WTC11 (cell line): ENCODE results near the gene TYW1B.
"Not testable (repeated sequence)": the region's sequence is repeated elsewhere in the genome, so short reads cannot be mapped to it uniquely, and the experiment has no call there.

Source experiments
- TF ChIP-seq, protein P1 (sequence below): fragments of 200-600 bp; IDR thresholded peaks from 2 replicates; pipeline ENCODE4 v1.8.0; 2022; ENCODE audit warnings: antibody characterized with exemption
- TF ChIP-seq, protein P2 (sequence below): sonication (generic); formaldehyde crosslinking; IDR thresholded peaks from 2 replicates; pipeline ENCODE4 v1.8.0; 2022; ENCODE audit warnings: mild to moderate bottlenecking, missing genetic modification reagents

DNA sequence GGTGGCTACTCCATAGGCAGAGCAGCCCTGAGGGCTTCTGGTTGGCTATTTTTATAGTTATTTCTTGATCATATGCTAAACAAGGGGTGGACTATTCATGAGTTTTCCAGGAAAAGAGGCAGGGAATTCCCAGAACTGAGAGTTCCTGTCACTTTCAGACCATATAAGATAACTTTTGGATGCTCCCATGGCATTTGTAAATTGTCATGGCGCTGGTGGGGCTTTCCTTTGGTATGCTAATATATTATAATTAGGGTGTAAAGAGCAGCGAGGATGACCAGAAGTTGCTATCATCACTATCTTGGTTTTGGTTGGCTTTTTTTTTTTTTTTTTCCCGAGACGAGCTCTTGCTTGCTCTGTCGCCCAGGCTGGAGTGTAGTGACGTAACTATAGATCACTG, 272.8 kb downstream of the TYW1B start:
- TF ChIP-seq, protein P1, sequence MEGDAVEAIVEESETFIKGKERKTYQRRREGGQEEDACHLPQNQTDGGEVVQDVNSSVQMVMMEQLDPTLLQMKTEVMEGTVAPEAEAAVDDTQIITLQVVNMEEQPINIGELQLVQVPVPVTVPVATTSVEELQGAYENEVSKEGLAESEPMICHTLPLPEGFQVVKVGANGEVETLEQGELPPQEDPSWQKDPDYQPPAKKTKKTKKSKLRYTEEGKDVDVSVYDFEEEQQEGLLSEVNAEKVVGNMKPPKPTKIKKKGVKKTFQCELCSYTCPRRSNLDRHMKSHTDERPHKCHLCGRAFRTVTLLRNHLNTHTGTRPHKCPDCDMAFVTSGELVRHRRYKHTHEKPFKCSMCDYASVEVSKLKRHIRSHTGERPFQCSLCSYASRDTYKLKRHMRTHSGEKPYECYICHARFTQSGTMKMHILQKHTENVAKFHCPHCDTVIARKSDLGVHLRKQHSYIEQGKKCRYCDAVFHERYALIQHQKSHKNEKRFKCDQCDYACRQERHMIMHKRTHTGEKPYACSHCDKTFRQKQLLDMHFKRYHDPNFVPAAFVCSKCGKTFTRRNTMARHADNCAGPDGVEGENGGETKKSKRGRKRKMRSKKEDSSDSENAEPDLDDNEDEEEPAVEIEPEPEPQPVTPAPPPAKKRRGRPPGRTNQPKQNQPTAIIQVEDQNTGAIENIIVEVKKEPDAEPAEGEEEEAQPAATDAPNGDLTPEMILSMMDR: not testable (repeated sequence)
- TF ChIP-seq, protein P2, sequence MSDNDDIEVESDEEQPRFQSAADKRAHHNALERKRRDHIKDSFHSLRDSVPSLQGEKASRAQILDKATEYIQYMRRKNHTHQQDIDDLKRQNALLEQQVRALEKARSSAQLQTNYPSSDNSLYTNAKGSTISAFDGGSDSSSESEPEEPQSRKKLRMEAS (CRISPR knock-in tag): not testable (repeated sequence)
